Activated CD4-positive, alpha-beta T cell treated with anti-CD3 and anti-CD28 coated beads, Interleukin-2, Interleukin-6, amounts not matched to agents 100 ng/mL and 50 ng/mL, durations not matched to agents 16 hours and 8 hours (primary cell): ENCODE data around the gene BRCA1.
A peak's percentile ranks its signal among the peaks of the same experiment; 100 is the strongest.
"Not testable (repeated sequence)": the region's sequence is repeated elsewhere in the genome, so short reads cannot be mapped to it uniquely, and the experiment has no call there.

Experiments used
- DNase-seq: peaks from one replicate; pipeline ENCODE4 v3.0.0-alpha.2; 2020

Gene BRCA1

GRCh38 chr17:43125133-43125966 lies at the start of gene BRCA1:
Gene BRCA1, minus strand, starts transcription at chr17:43125364. Its CDS starts 1,268 bp downstream, at chr17:43124096.
- DNase-seq, result peak; percentile 98

- peak; percentile 13 for DNase-seq
Observed at GRCh38 chr17:43171586-43172487, 46.7 kb upstream of the BRCA1 start.

DNA sequence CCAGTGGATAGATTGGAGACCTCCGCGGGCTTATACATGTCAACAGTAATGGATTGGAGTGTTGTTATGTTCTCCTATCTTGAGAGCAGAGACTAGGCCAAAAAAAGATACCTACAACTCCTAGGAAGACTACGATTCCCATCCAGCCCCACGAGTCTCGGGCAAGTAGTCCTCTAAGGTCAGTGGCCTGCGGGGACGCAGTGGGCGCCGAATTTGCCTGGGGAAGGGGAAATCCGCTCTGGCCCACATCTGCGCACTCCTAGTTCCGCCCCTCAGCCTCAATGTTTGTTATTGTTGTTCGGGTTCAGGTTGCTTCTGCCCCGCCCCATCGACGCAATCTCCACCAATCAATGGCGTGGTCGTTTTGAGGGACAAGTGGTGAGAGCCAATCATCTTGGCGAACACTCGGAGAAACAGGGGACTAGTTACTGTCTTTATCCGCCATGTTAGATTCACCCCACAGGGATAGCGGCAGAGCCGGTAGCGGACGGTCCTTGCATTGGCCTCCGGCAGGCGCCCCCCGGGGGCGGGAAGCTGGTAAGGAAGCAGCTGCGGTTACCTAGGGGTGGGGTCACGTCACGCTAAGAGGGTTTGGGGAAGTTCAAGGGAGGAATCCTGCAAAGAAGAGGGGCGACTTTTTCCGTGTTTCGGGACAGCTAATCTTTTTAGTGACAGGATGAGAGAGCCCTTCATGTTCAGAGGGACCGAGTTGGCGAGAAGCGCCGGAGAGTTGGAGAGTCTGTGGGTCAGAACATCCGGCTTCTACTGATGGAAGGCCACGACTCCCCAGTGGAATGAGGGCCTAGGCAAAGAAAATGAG lies 45.8 kb upstream of the BRCA1 start, which contains the start of gene NBR1:
TSS of gene NBR1 (plus strand) at position 449 of the 820 bp plus-strand sequence. CDS start 4,586 bp downstream, outside the sequence.
- DNase-seq, result peak; percentile 99

DNA sequence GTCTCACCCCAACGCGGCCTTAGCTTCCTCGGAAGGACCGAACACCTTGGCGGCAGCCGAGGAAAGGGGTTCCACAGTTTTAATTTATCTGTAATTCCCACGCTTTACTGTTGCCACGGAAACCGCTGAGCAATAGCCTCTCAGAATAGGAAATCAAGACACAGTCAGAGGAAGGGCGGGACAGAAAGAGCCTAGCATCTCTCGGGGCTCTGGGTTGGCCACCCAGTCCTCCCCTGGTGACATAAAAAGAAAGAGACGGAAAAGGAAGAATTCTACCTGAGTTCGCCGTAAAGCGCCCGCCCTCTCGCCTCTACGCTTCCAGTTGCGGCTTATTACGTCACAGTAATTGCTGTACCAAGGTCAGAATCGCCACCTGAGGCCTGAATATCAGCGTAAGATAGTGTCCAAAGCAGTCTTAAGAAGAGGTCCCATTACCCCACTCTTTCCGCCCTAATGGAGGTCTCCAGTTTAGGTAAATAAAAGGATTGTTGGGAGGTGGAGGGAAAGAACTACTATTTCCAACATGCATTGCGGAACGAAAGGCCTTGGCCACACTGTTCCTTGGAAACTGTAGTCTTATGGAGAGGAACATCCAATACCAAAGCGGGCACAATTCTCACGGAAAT lies 45.1 kb upstream of the BRCA1 start:
- peak; percentile 95 for DNase-seq

DNA sequence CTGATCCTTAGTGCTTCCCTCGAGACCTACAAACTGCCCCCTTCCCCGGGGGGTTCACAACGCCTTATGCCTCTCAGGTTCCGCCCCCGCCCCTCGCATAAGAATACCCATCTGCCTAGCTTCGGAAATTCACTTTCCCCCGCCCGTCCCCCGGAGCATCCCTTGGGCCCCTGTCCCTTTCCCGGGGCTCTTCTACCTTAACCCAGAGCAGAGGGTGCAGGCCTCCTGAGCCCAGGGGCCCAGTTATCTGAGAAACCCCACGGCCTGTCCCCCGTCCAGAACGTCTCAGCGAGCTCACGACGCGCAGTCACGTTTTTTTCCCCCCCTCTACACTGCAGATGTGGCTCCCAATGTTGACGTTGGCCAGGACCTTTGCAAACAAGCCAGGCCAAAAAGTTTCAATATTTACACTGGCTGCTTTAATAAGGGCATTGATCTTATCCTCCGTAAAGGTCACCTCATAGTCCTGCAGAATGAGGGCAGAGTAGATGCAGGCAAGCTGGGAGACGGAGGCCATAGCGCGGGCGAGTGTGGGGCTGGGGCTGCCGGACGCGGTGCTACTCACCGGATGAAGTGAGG lies 44.5 kb upstream of the BRCA1 start:
- peak; percentile 29 for DNase-seq

- not testable (repeated sequence) for DNase-seq
Observed at GRCh38 chr17:43165971-43166370, 40.8 kb upstream of the BRCA1 start.

GRCh38 chr17:43159957-43160356 lies 34.8 kb upstream of the BRCA1 start:
- DNase-seq, result not testable (repeated sequence)

DNA sequence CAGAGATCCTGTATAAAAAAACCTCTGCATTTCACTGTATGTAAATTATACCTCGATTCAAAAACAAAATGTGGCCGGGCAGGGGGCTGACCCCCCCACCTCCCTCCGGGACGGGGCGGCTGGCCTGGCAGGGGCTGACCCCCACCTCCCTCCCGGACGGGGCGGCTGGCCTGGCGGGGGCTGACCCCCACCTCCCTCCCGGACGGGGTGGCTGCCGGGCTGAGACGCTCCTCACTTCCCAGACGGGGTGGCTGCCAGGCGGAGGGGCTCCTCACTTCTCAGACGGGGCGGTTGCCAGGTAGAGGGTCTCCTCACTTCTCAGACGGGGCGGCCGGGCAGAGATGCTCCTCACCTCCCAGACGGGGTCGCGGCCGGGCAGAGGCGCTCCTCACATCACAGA lies 34.1 kb upstream of the BRCA1 start:
- DNase-seq, result not testable (repeated sequence)

DNA sequence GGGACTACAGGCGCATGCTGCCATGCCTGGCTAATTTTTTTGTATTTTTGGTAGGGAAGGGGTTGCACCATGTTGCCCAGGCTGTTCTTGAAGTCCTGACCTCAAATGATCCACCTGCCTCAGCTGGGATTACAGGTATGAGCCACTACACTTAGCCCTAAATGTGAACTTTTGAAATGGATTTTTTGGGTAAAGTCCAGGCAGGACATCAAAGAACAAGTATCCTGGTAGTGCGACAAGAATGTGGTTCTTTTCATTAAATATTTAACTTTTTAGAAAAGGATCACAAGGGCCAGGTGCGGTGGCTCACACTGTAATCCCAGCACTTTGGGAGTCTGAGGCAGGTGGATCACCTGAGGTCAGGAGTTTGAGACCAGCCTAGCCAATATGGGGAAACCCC lies 30.5 kb upstream of the BRCA1 start:
- no peak for DNase-seq

- DNase-seq, result not testable (repeated sequence)
Observed at GRCh38 chr17:43153197-43153835, 28.2 kb upstream of the BRCA1 start.

DNA sequence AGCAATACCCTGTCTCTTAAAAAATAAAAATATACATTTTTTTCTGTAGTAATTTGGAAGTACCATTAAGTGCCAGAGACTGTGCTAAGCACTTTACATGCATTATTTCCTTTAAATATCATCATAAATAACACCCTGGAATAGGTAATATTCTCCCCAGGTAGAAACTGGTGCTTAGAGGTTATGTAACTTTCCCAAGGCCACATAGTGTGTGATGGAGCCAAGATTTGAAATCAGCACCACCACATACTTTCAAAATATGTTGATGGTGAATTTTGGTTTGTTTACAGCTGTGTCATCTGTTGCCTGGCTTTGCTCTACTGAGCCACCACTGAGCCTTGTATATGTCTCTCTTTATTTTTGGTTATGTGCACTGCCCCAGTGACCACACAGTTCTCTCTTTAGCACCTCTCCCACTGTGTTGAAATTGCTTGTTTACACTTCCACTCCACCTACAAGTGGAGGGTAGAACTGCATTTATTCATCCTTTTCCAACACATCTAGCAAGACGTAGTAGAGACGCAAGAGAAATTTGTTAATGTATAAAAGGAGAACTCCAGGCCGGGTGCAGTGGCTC lies 26.8 kb upstream of the BRCA1 start:
- no peak for DNase-seq

DNA sequence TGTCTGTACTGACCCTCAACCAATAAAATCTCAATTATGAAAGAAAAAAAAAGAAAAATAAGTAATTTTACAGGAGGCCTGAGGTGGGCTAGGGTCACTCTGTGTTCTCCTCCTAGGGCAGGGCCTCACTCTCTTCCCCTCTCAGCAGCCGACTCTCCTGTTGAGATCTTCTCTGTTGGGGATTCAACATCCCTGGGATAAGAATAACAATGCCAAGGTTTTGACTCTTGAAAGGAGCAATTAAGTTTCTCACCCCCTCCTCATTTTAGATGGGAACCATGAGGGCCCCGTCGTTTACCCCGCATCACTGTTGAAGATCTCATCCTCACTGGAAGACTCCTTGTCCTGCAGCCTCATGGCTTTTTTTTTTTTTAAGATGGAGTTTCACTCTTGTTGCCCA lies 21.5 kb upstream of the BRCA1 start:
- no peak for DNase-seq

DNA sequence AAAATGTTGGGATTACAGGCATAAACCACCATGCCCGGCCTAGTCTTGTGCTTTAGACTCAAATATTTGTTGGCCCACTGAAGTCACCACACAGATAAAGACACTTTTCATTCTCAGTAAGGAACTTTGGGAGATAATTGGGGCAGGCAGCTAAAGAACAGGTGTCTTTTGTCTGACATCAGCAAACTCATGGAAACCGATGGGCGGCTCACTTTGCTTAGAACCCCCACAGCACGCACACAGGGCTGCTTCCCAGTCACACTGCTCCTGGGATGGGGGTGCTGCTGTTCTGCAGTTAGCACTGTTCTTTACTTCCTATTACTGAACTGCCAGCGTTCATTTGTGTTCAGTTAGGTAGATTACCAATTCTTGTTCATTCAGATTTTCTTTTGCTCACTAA lies 18.0 kb upstream of the BRCA1 start:
- no peak for DNase-seq

GRCh38 chr17:43142153-43142552 lies 17.0 kb upstream of the BRCA1 start:
- no peak for DNase-seq

DNA sequence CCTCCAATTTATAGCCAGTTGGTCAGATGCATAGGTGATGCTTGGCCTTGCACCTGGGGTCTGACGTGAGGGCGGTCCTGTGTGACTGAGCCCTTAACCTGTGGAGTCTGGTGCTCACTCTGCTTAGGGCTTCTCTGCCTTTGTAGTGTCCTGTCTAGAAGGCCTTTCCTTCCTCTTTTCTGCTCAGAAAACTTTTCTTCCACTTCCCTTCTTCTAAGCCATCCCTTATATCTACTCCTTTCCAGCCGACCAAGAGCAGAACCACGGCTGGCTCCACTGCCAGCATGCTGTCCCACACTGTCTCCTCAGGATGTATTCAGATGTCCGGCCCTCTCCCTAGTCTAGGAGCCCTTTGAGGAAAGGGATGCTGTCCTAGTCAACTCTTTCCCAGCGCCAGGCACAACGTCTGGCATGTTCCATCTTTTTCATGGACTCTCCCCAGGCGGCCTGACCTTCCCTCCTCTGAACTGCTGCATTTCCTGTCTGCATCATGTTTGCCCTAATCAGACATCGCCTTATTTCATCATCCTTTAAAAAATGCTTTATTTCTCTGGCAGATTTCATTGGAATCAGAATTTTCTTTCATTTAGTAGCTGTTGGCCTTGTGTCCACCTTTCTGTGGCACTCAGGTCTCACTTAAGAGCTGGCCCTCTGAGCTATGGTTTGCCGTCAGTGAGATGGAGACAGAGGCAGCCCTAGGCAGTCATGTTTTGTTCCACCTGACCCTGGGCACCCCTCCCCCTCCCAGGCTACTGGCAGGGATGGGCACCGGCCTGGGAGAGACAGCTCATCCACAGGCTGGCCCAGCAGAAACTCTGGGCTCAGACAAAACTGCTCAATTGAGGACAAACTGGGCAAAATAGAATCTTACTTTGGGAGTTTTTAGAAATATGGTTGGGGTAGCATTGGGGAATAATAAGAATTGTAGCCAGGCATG lies 15.5 kb upstream of the BRCA1 start:
- DNase-seq, result no peak

GRCh38 chr17:43138531-43138930 lies 13.4 kb upstream of the BRCA1 start:
- not testable (repeated sequence) for DNase-seq

DNA sequence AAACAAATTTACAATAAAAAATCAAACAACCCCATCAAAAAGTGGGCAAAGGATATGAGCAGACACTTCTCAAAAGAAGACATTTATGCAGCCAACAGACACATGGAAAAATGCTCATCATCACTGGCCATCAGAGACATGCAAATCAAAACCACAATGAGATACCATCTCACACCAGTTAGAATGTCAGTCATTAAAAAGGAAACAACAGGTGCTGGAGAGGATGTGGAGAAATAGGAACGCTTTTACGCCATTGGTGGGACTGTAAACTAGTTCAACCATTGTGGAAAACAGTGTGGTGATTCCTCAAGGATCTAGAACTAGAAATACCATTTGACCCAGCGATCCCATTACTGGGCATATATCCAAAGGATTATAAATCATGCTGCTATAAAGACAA lies 11.4 kb upstream of the BRCA1 start:
- DNase-seq, result peak; percentile 5

DNA sequence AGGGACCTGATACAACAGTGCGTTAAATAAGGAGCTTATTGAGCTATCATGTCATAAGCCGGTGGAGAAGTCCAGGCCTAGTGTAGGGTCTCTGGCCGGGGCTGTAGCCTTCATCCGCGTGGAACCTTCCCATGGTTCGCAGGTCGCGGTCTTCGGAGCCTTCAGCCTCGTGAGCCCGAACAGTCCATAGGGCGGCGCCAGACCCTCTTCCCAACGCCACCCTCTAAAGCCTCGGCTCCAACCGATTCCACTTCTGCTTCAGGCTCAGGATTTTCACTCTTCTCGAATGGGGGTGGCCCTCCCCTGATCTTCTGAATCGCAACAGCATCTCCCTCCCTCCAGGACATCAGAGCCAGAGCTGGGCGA lies 10.3 kb upstream of the BRCA1 start:
- no peak for DNase-seq

DNA sequence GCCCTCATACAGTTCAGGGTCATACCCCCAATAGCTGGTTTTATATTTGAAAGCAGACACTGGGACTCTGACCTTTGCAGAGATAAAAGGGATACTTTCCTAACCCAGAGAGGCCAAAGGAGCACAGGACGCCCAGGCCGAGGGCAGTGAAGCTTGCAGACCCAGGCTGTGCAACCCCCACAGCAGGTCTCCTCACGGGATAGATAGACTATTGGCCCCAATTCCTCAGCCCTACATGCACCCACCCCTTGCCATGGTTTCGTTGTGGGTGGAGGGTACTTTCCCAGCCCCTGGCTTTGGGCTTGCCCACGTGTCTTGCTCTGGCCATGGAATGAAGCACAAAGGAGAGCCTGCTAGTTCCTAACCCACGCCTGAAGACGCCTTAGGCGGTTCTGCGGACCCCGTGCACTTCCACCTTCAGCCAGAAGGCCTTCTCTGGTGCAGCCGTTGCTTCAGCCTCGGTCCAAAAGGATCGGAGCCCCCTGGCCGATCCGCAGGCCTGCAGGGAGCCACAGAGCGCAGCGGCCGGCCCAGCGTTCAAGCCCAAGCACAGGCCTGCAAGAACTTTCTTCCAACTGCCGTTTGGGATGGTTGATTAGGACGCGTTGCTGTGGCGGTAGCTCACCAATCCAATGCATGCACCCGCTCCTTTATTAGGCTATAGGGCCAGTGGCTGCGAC lies 9.8 kb upstream of the BRCA1 start:
- DNase-seq, result no peak
